Measurements from ENCODE around the gene THRB. TPM values are rescaled to one million over a fixed set of nuclear protein-coding genes. Genes with fewer than 3 reads are reported as not detected.

Gene THRB
- total RNA-seq, 1 experiment from 2014 or later = not detected

- no peaks in the 10 kb centered on the region for H3K79me2 ChIP-seq (ENCODE audit: low read length)
- no peak for DNase-seq
- no peaks in the 10 kb centered on the region for H3K36me3 ChIP-seq (ENCODE audit: insufficient read depth, low read length)
- no peaks in the 10 kb centered on the region for H3K9me3 ChIP-seq (ENCODE audit: low read length)
- no peak overlapping the region for H3K4me2 ChIP-seq (ENCODE audit: low read depth, low read length, poor library complexity, severe bottlenecking)
- no peak overlapping the region for H3K4me3 ChIP-seq (ENCODE audit: low read length)
- no peaks in the 10 kb centered on the region for H3K4me1 ChIP-seq (ENCODE audit: low read length)
- no peak overlapping the region for H3K9ac ChIP-seq (ENCODE audit: low read length)
- no peaks in the 10 kb centered on the region for H3K27me3 ChIP-seq (ENCODE audit: low read length)
- H3K9me2 ChIP-seq (replicated peaks; ENCODE audit: insufficient read depth, low read length) = no peaks in the 10 kb centered on the region
- H2AFZ ChIP-seq (ENCODE audit: low read length) = no peak overlapping the region
- H3K27ac ChIP-seq (ENCODE audit: low read length) = no peak overlapping the region
- no peaks in the 10 kb centered on the region for H4K20me1 ChIP-seq (ENCODE audit: insufficient read depth, low read depth, low read length)
These were observed 117.2 kb downstream of the THRB start for GRCh38 chr3:24377218-24377993.

GRCh38 chr3:24375947-24376384 lies 118.7 kb downstream of the THRB start:
- H4K20me1 ChIP-seq (ENCODE audit: insufficient read depth, low read depth, low read length) = no peaks in the 10 kb centered on the region
- H3K27ac ChIP-seq (ENCODE audit: low read length) = no peak overlapping the region
- DNase-seq = no peak
- no peaks in the 10 kb centered on the region for H3K9me2 ChIP-seq (replicated peaks; ENCODE audit: insufficient read depth, low read length)
- no peaks in the 10 kb centered on the region for H3K27me3 ChIP-seq (ENCODE audit: low read length)
- no peaks in the 10 kb centered on the region for H3K4me1 ChIP-seq (ENCODE audit: low read length)
- H3K36me3 ChIP-seq (ENCODE audit: insufficient read depth, low read length) = no peaks in the 10 kb centered on the region
- no peak overlapping the region for H3K4me3 ChIP-seq (ENCODE audit: low read length)
- H2AFZ ChIP-seq (ENCODE audit: low read length) = no peak overlapping the region
- H3K4me2 ChIP-seq (ENCODE audit: low read depth, low read length, poor library complexity, severe bottlenecking) = no peak overlapping the region
- H3K9ac ChIP-seq (ENCODE audit: low read length) = no peak overlapping the region
- no peaks in the 10 kb centered on the region for H3K9me3 ChIP-seq (ENCODE audit: low read length)
- H3K79me2 ChIP-seq (ENCODE audit: low read length) = no peaks in the 10 kb centered on the region

GRCh38 chr3:24374801-24375200 lies 119.8 kb downstream of the THRB start:
- Histone ChIP-seq H3K27me3 (ENCODE audit: low read length) (no peaks in the 10 kb centered on the region), H3K4me3 (ENCODE audit: low read length) (no peak overlapping the region), H2AFZ (ENCODE audit: low read length) (no peak overlapping the region), H3K79me2 (ENCODE audit: low read length) (no peaks in the 10 kb centered on the region), H4K20me1 (ENCODE audit: insufficient read depth, low read depth, low read length) (no peaks in the 10 kb centered on the region), H3K9me3 (ENCODE audit: low read length) (no peaks in the 10 kb centered on the region), H3K27ac (ENCODE audit: low read length) (no peak overlapping the region), H3K36me3 (ENCODE audit: insufficient read depth, low read length) (no peaks in the 10 kb centered on the region), H3K4me1 (ENCODE audit: low read length) (no peaks in the 10 kb centered on the region), H3K9ac (ENCODE audit: low read length) (no peak overlapping the region), H3K4me2 (ENCODE audit: low read depth, low read length, poor library complexity, severe bottlenecking) (no peak overlapping the region), H3K9me2 (replicated peaks; ENCODE audit: insufficient read depth, low read length) (no peaks in the 10 kb centered on the region)
- DNase-seq = no peak

- H3K27me3 ChIP-seq (ENCODE audit: low read length) = no peaks in the 10 kb centered on the region
- no peaks in the 10 kb centered on the region for H3K79me2 ChIP-seq (ENCODE audit: low read length)
- no peak overlapping the region for H2AFZ ChIP-seq (ENCODE audit: low read length)
- H3K4me3 ChIP-seq (ENCODE audit: low read length) = no peak overlapping the region
- no peak for DNase-seq
- no peaks in the 10 kb centered on the region for H3K36me3 ChIP-seq (ENCODE audit: insufficient read depth, low read length)
- no peak overlapping the region for H3K9ac ChIP-seq (ENCODE audit: low read length)
- no peak overlapping the region for H3K27ac ChIP-seq (ENCODE audit: low read length)
- H3K9me2 ChIP-seq (replicated peaks; ENCODE audit: insufficient read depth, low read length) = no peaks in the 10 kb centered on the region
- H4K20me1 ChIP-seq (ENCODE audit: insufficient read depth, low read depth, low read length) = no peaks in the 10 kb centered on the region
- H3K9me3 ChIP-seq (ENCODE audit: low read length) = no peaks in the 10 kb centered on the region
- H3K4me1 ChIP-seq (ENCODE audit: low read length) = no peaks in the 10 kb centered on the region
- H3K4me2 ChIP-seq (ENCODE audit: low read depth, low read length, poor library complexity, severe bottlenecking) = no peak overlapping the region
These were observed 121.3 kb downstream of the THRB start for GRCh38 chr3:24373198-24373959.

DNA sequence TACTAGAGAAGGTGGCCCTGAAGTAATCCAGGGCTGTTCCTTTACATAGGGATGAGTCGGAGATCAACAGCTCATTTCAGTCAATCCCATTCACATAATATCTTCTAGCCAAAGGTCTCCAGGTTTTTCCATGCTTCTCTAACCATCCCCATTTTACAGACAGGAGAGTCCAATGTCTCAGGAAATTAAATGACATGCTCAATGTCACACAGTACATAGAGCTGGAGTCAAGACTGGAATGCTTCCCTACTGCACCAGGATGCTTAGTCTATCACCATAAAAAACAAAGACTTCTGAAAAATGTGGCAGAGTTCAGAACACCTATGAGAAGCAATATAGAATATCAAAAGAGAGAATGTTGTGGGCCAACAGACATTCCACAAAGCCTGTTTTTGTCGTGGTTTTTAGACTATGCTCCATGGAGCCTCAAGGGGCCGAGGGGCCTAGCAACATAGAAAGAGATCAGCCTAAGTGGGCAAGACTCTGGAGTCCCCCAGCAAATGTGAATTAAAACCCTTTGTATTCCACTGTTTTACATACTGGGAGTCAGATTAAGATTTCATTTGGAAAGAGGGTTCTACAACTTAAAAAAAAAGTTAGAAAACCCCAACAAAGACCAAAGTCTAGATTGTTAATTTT lies 122.0 kb downstream of the THRB start:
- Histone ChIP-seq H3K36me3 (ENCODE audit: insufficient read depth, low read length) (no peaks in the 10 kb centered on the region), H3K9me2 (replicated peaks; ENCODE audit: insufficient read depth, low read length) (no peaks in the 10 kb centered on the region), H3K9ac (ENCODE audit: low read length) (no peak overlapping the region), H2AFZ (ENCODE audit: low read length) (no peak overlapping the region), H3K27ac (ENCODE audit: low read length) (no peak overlapping the region), H3K4me1 (ENCODE audit: low read length) (no peaks in the 10 kb centered on the region), H3K79me2 (ENCODE audit: low read length) (no peaks in the 10 kb centered on the region), H3K9me3 (ENCODE audit: low read length) (no peaks in the 10 kb centered on the region), H3K4me2 (ENCODE audit: low read depth, low read length, poor library complexity, severe bottlenecking) (no peak overlapping the region), H3K27me3 (ENCODE audit: low read length) (no peaks in the 10 kb centered on the region), H3K4me3 (ENCODE audit: low read length) (no peak overlapping the region), H4K20me1 (ENCODE audit: insufficient read depth, low read depth, low read length) (no peaks in the 10 kb centered on the region)
- DNase-seq = no peak

- no peaks in the 10 kb centered on the region for H3K9me2 ChIP-seq (replicated peaks; ENCODE audit: insufficient read depth, low read length)
These were observed 124.1 kb downstream of the THRB start for GRCh38 chr3:24370352-24371090.

GRCh38 chr3:24368605-24369004 lies 126.0 kb downstream of the THRB start:
- H3K9me2 ChIP-seq (replicated peaks; ENCODE audit: insufficient read depth, low read length) = no peaks in the 10 kb centered on the region
- no peaks in the 10 kb centered on the region for H3K36me3 ChIP-seq (ENCODE audit: insufficient read depth, low read length)
- DNase-seq = no peak
- no peak overlapping the region for H3K4me2 ChIP-seq (ENCODE audit: low read depth, low read length, poor library complexity, severe bottlenecking)
- H2AFZ ChIP-seq (ENCODE audit: low read length) = no peak overlapping the region
- no peak overlapping the region for H3K27ac ChIP-seq (ENCODE audit: low read length)
- H3K9me3 ChIP-seq (ENCODE audit: low read length) = no peaks in the 10 kb centered on the region
- no peaks in the 10 kb centered on the region for H4K20me1 ChIP-seq (ENCODE audit: insufficient read depth, low read depth, low read length)
- no peaks in the 10 kb centered on the region for H3K27me3 ChIP-seq (ENCODE audit: low read length)
- H3K79me2 ChIP-seq (ENCODE audit: low read length) = no peaks in the 10 kb centered on the region
- H3K4me3 ChIP-seq (ENCODE audit: low read length) = no peak overlapping the region
- H3K9ac ChIP-seq (ENCODE audit: low read length) = no peak overlapping the region
- no peaks in the 10 kb centered on the region for H3K4me1 ChIP-seq (ENCODE audit: low read length)

More at GRCh38 chr3:24370352-24371090, 124.1 kb downstream of the THRB start:
- Histone ChIP-seq H3K9ac (ENCODE audit: low read length) (no peak overlapping the region), H3K79me2 (ENCODE audit: low read length) (no peaks in the 10 kb centered on the region), H3K36me3 (ENCODE audit: insufficient read depth, low read length) (no peaks in the 10 kb centered on the region), H3K27me3 (ENCODE audit: low read length) (no peaks in the 10 kb centered on the region), H2AFZ (ENCODE audit: low read length) (no peak overlapping the region), H3K4me3 (ENCODE audit: low read length) (no peak overlapping the region), H4K20me1 (ENCODE audit: insufficient read depth, low read depth, low read length) (no peaks in the 10 kb centered on the region), H3K27ac (ENCODE audit: low read length) (no peak overlapping the region), H3K9me3 (ENCODE audit: low read length) (no peaks in the 10 kb centered on the region), H3K4me1 (ENCODE audit: low read length) (no peaks in the 10 kb centered on the region), H3K4me2 (ENCODE audit: low read depth, low read length, poor library complexity, severe bottlenecking) (no peak overlapping the region)
- no peak for DNase-seq

All from Karpas-422 (cell line).